ENCODE results near the gene FNDC3B. TPM values are rescaled to one million over a fixed set of nuclear protein-coding genes. Genes with fewer than 3 reads are reported as not detected.

Gene FNDC3B
- total RNA-seq, 1 donor from 2014 or later = 71.3 TPM

DNA sequence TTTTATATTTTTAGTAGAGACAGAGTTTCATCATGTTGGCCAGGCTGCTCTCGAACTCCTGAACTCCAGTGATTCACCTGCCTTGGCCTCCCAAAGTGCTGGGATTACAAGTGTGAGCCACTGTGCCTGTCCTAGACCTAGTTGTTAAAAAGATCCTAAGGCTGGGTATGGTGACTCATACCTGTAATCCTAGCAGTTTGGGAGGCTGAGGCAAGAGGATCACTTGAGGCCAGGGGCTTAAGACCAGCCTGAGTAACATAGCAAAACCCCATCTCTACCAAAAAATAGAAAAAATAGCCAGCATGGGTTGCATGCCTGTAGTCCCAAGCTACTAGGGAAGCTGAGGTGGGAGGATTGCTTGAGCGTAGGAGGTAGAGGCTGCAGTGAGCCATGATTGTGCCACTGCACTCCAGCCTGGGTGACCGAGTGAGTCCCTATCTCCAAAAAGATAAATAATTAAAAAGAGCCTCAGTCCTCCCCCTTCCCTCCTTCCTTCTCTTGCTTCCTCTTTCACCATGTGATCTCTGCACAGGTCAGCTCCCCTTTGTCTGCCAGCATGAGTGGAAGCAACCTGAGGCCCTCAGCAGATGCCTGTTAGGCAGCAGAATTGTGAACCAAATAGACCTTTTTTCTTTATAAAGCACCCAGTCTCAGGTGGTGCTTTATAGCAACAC lies 9.8 kb upstream of the FNDC3B start:
- no peaks in the 10 kb centered on the region for H3K36me3 ChIP-seq (ENCODE audit: control insufficient read depth, insufficient read depth, low read length)
- no peak overlapping the region for H3K4me3 ChIP-seq (ENCODE audit: low read depth, low read length)
- DNase-seq (ENCODE audit: low read depth) = no peak
- no peaks in the 10 kb centered on the region for H3K27me3 ChIP-seq (ENCODE audit: control insufficient read depth, insufficient read depth, low read length)
- TF ChIP-seq CTCF (IDR thresholded peaks at IDR 0.05; ENCODE audit: insufficient read depth, low read length, poor library complexity, severe bottlenecking) = no peak

- no peaks in the 10 kb centered on the region for H3K36me3 ChIP-seq (ENCODE audit: control insufficient read depth, insufficient read depth, low read length)
- H3K27me3 ChIP-seq (ENCODE audit: control insufficient read depth, insufficient read depth, low read length) = no peaks in the 10 kb centered on the region
- H3K4me3 ChIP-seq (ENCODE audit: low read depth, low read length) = no peak overlapping the region
- no peak for TF ChIP-seq CTCF (IDR thresholded peaks at IDR 0.05; ENCODE audit: insufficient read depth, low read length, poor library complexity, severe bottlenecking)
- DNase-seq (ENCODE audit: low read depth) = no peak
These were observed 9.2 kb upstream of the FNDC3B start for GRCh38 chr3:172030181-172030580.

GRCh38 chr3:172031996-172032395 lies 7.4 kb upstream of the FNDC3B start:
- no peak for DNase-seq (ENCODE audit: low read depth)
- H3K36me3 ChIP-seq (ENCODE audit: control insufficient read depth, insufficient read depth, low read length) = no peaks in the 10 kb centered on the region
- no peak for TF ChIP-seq CTCF (IDR thresholded peaks at IDR 0.05; ENCODE audit: insufficient read depth, low read length, poor library complexity, severe bottlenecking)
- no peaks in the 10 kb centered on the region for H3K27me3 ChIP-seq (ENCODE audit: control insufficient read depth, insufficient read depth, low read length)
- no peak overlapping the region for H3K4me3 ChIP-seq (ENCODE audit: low read depth, low read length)

GRCh38 chr3:172033396-172033795 lies 6.0 kb upstream of the FNDC3B start:
- Histone ChIP-seq H3K4me3 (ENCODE audit: low read depth, low read length) (no peak overlapping the region), H3K36me3 (ENCODE audit: control insufficient read depth, insufficient read depth, low read length) (no peaks in the 10 kb centered on the region), H3K27me3 (ENCODE audit: control insufficient read depth, insufficient read depth, low read length) (no peaks in the 10 kb centered on the region)
- no peak for TF ChIP-seq CTCF (IDR thresholded peaks at IDR 0.05; ENCODE audit: insufficient read depth, low read length, poor library complexity, severe bottlenecking)
- no peak for DNase-seq (ENCODE audit: low read depth)

DNA sequence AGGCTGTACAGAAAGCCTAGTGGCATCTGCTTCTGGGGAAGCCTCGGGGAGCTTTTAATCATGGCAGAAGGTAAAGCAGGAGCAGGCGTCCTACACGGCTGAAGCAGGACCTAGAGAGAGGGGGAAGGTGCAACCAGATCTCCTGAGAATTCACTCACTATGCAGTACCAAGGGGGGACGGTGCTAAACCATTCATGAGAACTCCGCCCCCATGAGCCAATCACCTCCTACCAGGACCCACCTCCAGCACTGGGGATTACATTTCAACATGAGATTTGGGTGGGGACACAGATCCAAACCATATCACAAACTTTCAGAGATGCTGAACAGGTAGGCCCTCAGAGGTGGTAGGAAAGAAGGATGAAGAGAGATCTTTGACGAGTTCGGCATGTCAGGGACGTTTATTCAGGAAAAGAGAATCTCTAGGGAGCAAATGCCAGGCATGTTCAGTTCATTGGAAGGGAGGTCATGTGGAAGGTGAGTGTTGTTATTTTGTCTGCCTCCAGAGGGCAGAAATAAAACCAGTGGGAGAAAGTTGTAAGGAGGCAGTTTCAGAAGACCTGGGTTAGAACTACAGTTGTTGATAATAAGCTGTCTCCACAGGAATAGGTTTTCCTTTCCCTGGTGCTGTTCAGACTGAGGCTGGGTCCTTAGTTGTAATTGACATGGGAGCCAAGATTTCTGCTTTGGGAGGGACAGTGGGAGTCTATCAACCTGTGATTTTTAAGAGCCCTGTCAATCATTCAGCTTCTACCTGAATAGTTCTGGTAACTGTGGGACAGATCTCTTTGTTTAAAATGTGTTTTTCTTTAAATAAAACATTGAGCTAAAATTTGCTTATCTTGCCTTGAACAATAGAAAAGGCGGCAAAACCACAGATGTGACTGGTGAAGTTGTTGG lies 4.3 kb upstream of the FNDC3B start:
- H3K27me3 ChIP-seq (ENCODE audit: control insufficient read depth, insufficient read depth, low read length) = no peaks in the 10 kb centered on the region
- TF ChIP-seq CTCF (IDR thresholded peaks at IDR 0.05; ENCODE audit: insufficient read depth, low read length, poor library complexity, severe bottlenecking) = peak; percentile 37
- no peak for DNase-seq (ENCODE audit: low read depth)
- no peak overlapping the region for H3K4me3 ChIP-seq (ENCODE audit: low read depth, low read length)
- H3K36me3 ChIP-seq (ENCODE audit: control insufficient read depth, insufficient read depth, low read length) = no peaks in the 10 kb centered on the region

Measured in kidney epithelial cell (primary cell).